ENCODE measurements around the gene ETV3L. TPM values are rescaled to one million over a fixed set of nuclear protein-coding genes. Genes with fewer than 3 reads are reported as not detected.

The ETV3L gene
- total RNA-seq, 1 donor from 2014 or later, result not detected

GRCh38 chr1:157117527-157118057 is 18.0 kb upstream of the ETV3L start:
- H3K9me3 ChIP-seq, result no peaks in the 10 kb centered on the region
- H3K36me3 ChIP-seq, result peaks cover 2% of the 10 kb centered on the region in 2 donors
- H3K27ac ChIP-seq, result no peak overlapping the region
- no peak for TF ChIP-seq CTCF (IDR thresholded peaks at IDR 0.05)
- DNase-seq (ENCODE audit: low spot score in 2 of 2), result peak in 1 of 2 donors; percentile 39
- no peak overlapping the region for H3K4me3 ChIP-seq
- intact Hi-C loops (cut with DNase I), result no loop called here
- no peaks in the 10 kb centered on the region for H3K27me3 ChIP-seq
- no peaks in the 10 kb centered on the region for H3K4me1 ChIP-seq

- Histone ChIP-seq H3K4me1 (no peaks in the 10 kb centered on the region), H3K9me3 (no peaks in the 10 kb centered on the region), H3K4me3 (no peak overlapping the region), H3K27me3 (no peaks in the 10 kb centered on the region), H3K36me3 (no peaks in the 10 kb centered on the region), H3K27ac (no peak overlapping the region)
- peak in 1 of 2 donors; percentile 27 for DNase-seq (ENCODE audit: low spot score in 2 of 2)
- no peak for TF ChIP-seq CTCF (IDR thresholded peaks at IDR 0.05)
- intact Hi-C loops (cut with DNase I), result no loop called here
Measured at GRCh38 chr1:157116737-157117103, 17.1 kb upstream of the ETV3L start.

- DNase-seq (ENCODE audit: low spot score in 2 of 2), result no peak
Measured at GRCh38 chr1:157115851-157116736, 16.5 kb upstream of the ETV3L start.

GRCh38 chr1:157115429-157115838 is 15.8 kb upstream of the ETV3L start:
- TF ChIP-seq CTCF (IDR thresholded peaks at IDR 0.05), result no peak
- DNase-seq (ENCODE audit: low spot score in 2 of 2), result peak in 1 of 2 donors; percentile 43
- intact Hi-C loops (cut with DNase I), result no loop called here

More at GRCh38 chr1:157115851-157116736, 16.5 kb upstream of the ETV3L start:
- Histone ChIP-seq H3K27ac (no peak overlapping the region), H3K36me3 (no peaks in the 10 kb centered on the region), H3K4me3 (no peak overlapping the region), H3K27me3 (no peaks in the 10 kb centered on the region), H3K4me1 (no peaks in the 10 kb centered on the region), H3K9me3 (no peaks in the 10 kb centered on the region)
- TF ChIP-seq CTCF (IDR thresholded peaks at IDR 0.05), result no peak
- intact Hi-C loops (cut with DNase I), result no loop called here

GRCh38 chr1:157114183-157115121 is 14.8 kb upstream of the ETV3L start:
- H3K4me1 ChIP-seq, result no peaks in the 10 kb centered on the region
- peak in 1 of 2 donors; percentile 42 for DNase-seq (ENCODE audit: low spot score in 2 of 2)
- H3K27me3 ChIP-seq, result no peaks in the 10 kb centered on the region
- H3K9me3 ChIP-seq, result no peaks in the 10 kb centered on the region
- H3K36me3 ChIP-seq, result no peaks in the 10 kb centered on the region
- no peak for TF ChIP-seq CTCF (IDR thresholded peaks at IDR 0.05)
- intact Hi-C loops (cut with DNase I), result no loop called here
- no peak overlapping the region for H3K4me3 ChIP-seq
- H3K27ac ChIP-seq, result no peak overlapping the region

More at GRCh38 chr1:157115429-157115838, 15.8 kb upstream of the ETV3L start:
- Histone ChIP-seq H3K4me3 (no peak overlapping the region), H3K4me1 (no peaks in the 10 kb centered on the region), H3K9me3 (no peaks in the 10 kb centered on the region), H3K27ac (no peak overlapping the region), H3K27me3 (no peaks in the 10 kb centered on the region), H3K36me3 (no peaks in the 10 kb centered on the region)
